CD14-positive monocyte (primary cell): ENCODE results near the gene CSNK1A1L. TPM values are rescaled to one million over a fixed set of nuclear protein-coding genes. Genes with fewer than 3 reads are reported as not detected.

ENCODE experiments used
- DNase-seq, 3 donors: peaks; one replicate each; pipeline ENCODE4 v3.0.0-alpha.2; 2011 to 2022
- H2AFZ ChIP-seq: 2 replicates; pipeline ENCODE4 v1.6.0; 2012; ENCODE audit warnings: mild to moderate bottlenecking, low read depth, low read length, inconsistent platforms; ENCODE audit not compliant: insufficient read depth, poor library complexity, severe bottlenecking
- H3K27ac ChIP-seq, 2 donors: 1 replicate in 1 of 2; 2 replicates in 1 of 2; pipeline ENCODE4 v1.5.1; 2012 to 2013; ENCODE audit warnings: low read length in 2 of 2, control low read depth in 1 of 2, inconsistent platforms in 1 of 2, low read depth in 1 of 2, mild to moderate bottlenecking in 1 of 2
- H3K27me3 ChIP-seq, 2 donors: one replicate each; pipeline versions ENCODE4 v1.6.0 to v1.6.1; 2011 to 2013; ENCODE audit warnings: low read length in 2 of 2; ENCODE audit not compliant: control insufficient read depth in 2 of 2, insufficient read depth in 2 of 2
- H3K36me3 ChIP-seq, 2 donors: replicated peaks in 1 of 2; 1 replicate in 1 of 2; 2 replicates in 1 of 2; pipeline versions ENCODE4 v1.5.1 to v1.6.1; 2012 to 2013; ENCODE audit warnings: low read length in 2 of 2, control low read depth in 1 of 2, inconsistent platforms in 1 of 2, mild to moderate bottlenecking in 1 of 2; ENCODE audit not compliant: insufficient read depth in 2 of 2, control insufficient read depth in 1 of 2
- H3K4me1 ChIP-seq, 2 donors: 1 replicate in 1 of 2; 2 replicates in 1 of 2; pipeline versions ENCODE4 v1.5.1 to v1.6.1; 2012 to 2013; ENCODE audit warnings: low read length in 2 of 2, control low read depth in 1 of 2, inconsistent platforms in 1 of 2, mild to moderate bottlenecking in 1 of 2, moderate library complexity in 1 of 2; ENCODE audit not compliant: insufficient read depth in 2 of 2, control insufficient read depth in 1 of 2
- H3K4me2 ChIP-seq: replicated peaks from 2 replicates; pipeline ENCODE3; 2012; ENCODE audit warnings: low read length, moderate library complexity, mild to moderate bottlenecking; ENCODE audit not compliant: poor library complexity, severe bottlenecking; ENCODE audit errors: extremely low read depth
- H3K4me3 ChIP-seq, 3 experiments: fragments of 200-600 bp in 1 of 3; sonication (generic) in 1 of 3; replicated peaks in 1 of 3; 1 replicate in 2 of 3; 2 replicates in 1 of 3; pipeline ENCODE4 v1.5.1; 2011 to 2013; ENCODE audit warnings: low read length in 3 of 3, mild to moderate bottlenecking in 3 of 3, control low read depth in 2 of 3, low read depth in 2 of 3, inconsistent platforms in 1 of 3, moderate library complexity in 1 of 3
- H3K79me2 ChIP-seq: 2 replicates; pipeline ENCODE4 v1.6.0; 2012; ENCODE audit warnings: mild to moderate bottlenecking, control low read depth, inconsistent platforms, low read length, moderate library complexity; ENCODE audit not compliant: insufficient read depth
- H3K9ac ChIP-seq: 2 replicates; pipeline ENCODE4 v1.6.0; 2017; ENCODE audit warnings: low read length, mild to moderate bottlenecking; ENCODE audit not compliant: insufficient read depth, poor library complexity, severe bottlenecking
- H3K9me3 ChIP-seq, 2 donors: replicated peaks in 1 of 2; 1 replicate in 1 of 2; 2 replicates in 1 of 2; pipeline versions ENCODE4 v1.5.1 to v1.6.1; 2012 to 2013; ENCODE audit warnings: low read length in 2 of 2, control low read depth in 1 of 2; ENCODE audit not compliant: control insufficient read depth in 1 of 2, insufficient read depth in 1 of 2
- H4K20me1 ChIP-seq: 2 replicates; pipeline ENCODE4 v1.6.0; 2012; ENCODE audit warnings: mild to moderate bottlenecking, low read length, control low read depth, moderate library complexity; ENCODE audit not compliant: insufficient read depth
- H3K27ac Mint-ChIP-seq, 7 donors: one replicate each; pipeline ENCODE4 v1.8.0; 2020; ENCODE audit warnings: mild to moderate bottlenecking in 7 of 7, mixed read lengths in 7 of 7, moderate library complexity in 6 of 7, inconsistent platforms in 2 of 7
- H3K27me3 Mint-ChIP-seq, 3 donors: one replicate each; pipeline ENCODE4 v1.8.0; 2021 to 2022; ENCODE audit warnings: low read depth in 3 of 3, mild to moderate bottlenecking in 3 of 3, mixed read lengths in 3 of 3, moderate library complexity in 3 of 3, inconsistent platforms in 1 of 3
- H3K36me3 Mint-ChIP-seq, 2 donors: one replicate each; pipeline ENCODE4 v1.8.0; 2020; ENCODE audit warnings: mixed read lengths in 2 of 2, inconsistent platforms in 1 of 2, mild to moderate bottlenecking in 1 of 2
- H3K4me1 Mint-ChIP-seq: one replicate; pipeline ENCODE4 v1.8.0; 2020; ENCODE audit warnings: mild to moderate bottlenecking, mixed read lengths
- H3K4me3 Mint-ChIP-seq, 2 donors: one replicate each; pipeline ENCODE4 v1.8.0; 2020; ENCODE audit warnings: mild to moderate bottlenecking in 2 of 2, mixed read lengths in 2 of 2, moderate library complexity in 1 of 2
- H3K9me3 Mint-ChIP-seq, 7 donors: one replicate each; pipeline ENCODE4 v1.8.0; 2020 to 2022; ENCODE audit warnings: mixed read lengths in 7 of 7, mild to moderate bottlenecking in 6 of 7, moderate library complexity in 6 of 7, inconsistent platforms in 2 of 7
- CTCF ChIP-seq: fragments of 200-600 bp; IDR thresholded peaks from one replicate; pipeline ENCODE4 v1.8.0; 2022; ENCODE audit warnings: antibody characterized with exemption, mild to moderate bottlenecking
- WGBS: methylation state at CpG from one replicate; pipeline ENCODE4 v1.1.5; 2013; ENCODE audit warnings: missing lambda C conversion rate; ENCODE audit not compliant: insufficient coverage; 5-methylcytosine and 5-hydroxymethylcytosine counted together
- intact Hi-C, 2 donors: fragments of 100-400 bp; cut with micrococcal nuclease; formaldehyde crosslinking; loops; one replicate each; pipeline versions ENCODE4 v1.15.0 to v1.15.1; 2023
- polyA plus RNA-seq, 3 donors: library from polyadenylated mRNA; depleted of rRNA in 1 of 3; unstranded in 2 of 3; stranded (reverse) in 1 of 3; fragments of 300-500 nt in 2 of 3; fragments of >200 nt in 1 of 3; fragmentation: Illumina TruSeq in 2 of 3; gene quantifications; 1 replicate in 2 of 3; 2 replicates in 1 of 3; pipeline ENCODE4 v1.2.3, GENCODE V29; 2012 to 2021

Gene CSNK1A1L
- polyA plus RNA-seq, 3 donors = 0.07 TPM; not detected in 2

GRCh38 chr13:37070956-37071355 is 34.5 kb downstream of the CSNK1A1L start:
- no peak overlapping the region for H3K27ac Mint-ChIP-seq
- Histone ChIP-seq H3K27me3 (no peaks in the 10 kb centered on the region), H3K27ac (no peak overlapping the region), H3K4me1 (no peaks in the 10 kb centered on the region), H2AFZ (no peak overlapping the region), H3K4me3 (no peak overlapping the region), H3K79me2 (no peaks in the 10 kb centered on the region), H3K9ac (no peak overlapping the region), H3K9me3 (no peaks in the 10 kb centered on the region), H3K4me2 (no peak overlapping the region), H3K36me3 (no peaks in the 10 kb centered on the region), H4K20me1 (no peaks in the 10 kb centered on the region)
- H3K9me3 Mint-ChIP-seq = no peaks in the 10 kb centered on the region
- intact Hi-C loops = loop anchor here in 1 of 2 donors (5.0 kb wide), 1 partner anchor 1516 kb away; no protein-coding TSS in a partner anchor
- H3K4me1 Mint-ChIP-seq = no peaks in the 10 kb centered on the region
- H3K36me3 Mint-ChIP-seq = no peaks in the 10 kb centered on the region
- TF ChIP-seq CTCF = no peak
- 90% methylated on average over 7 of the region's 7 CpGs for WGBS
- DNase-seq = no peak
- no peak overlapping the region for H3K4me3 Mint-ChIP-seq
- peaks cover 4 to 5% (median 4%) of the 10 kb centered on the region in 3 donors for H3K27me3 Mint-ChIP-seq

- H3K36me3 ChIP-seq = no peaks in the 10 kb centered on the region
- no peak overlapping the region for H3K4me2 ChIP-seq
- H3K27me3 ChIP-seq = no peaks in the 10 kb centered on the region
- H2AFZ ChIP-seq = no peak overlapping the region
- 95% methylated on average over 9 of the region's 9 CpGs for WGBS
- no peak overlapping the region for H3K27ac ChIP-seq
- H3K9me3 ChIP-seq = no peaks in the 10 kb centered on the region
- intact Hi-C loops = loop anchor here in 1 of 2 donors (5.0 kb wide), 1 partner anchor 1517 kb away; no protein-coding TSS in a partner anchor
- no peaks in the 10 kb centered on the region for H3K4me1 ChIP-seq
- no peak overlapping the region for H3K9ac ChIP-seq
- Mint-ChIP-seq H3K36me3 (no peaks in the 10 kb centered on the region), H3K4me1 (no peaks in the 10 kb centered on the region), H3K27ac (no peak overlapping the region), H3K27me3 (peaks cover 4 to 5% (median 4%) of the 10 kb centered on the region in 3 donors), H3K4me3 (no peak overlapping the region), H3K9me3 (no peaks in the 10 kb centered on the region)
- H3K79me2 ChIP-seq = no peaks in the 10 kb centered on the region
- no peak overlapping the region for H3K4me3 ChIP-seq
- no peak for DNase-seq
- no peaks in the 10 kb centered on the region for H4K20me1 ChIP-seq
- no peak for TF ChIP-seq CTCF
Observed at GRCh38 chr13:37070145-37070695, 35.2 kb downstream of the CSNK1A1L start.
